GM23338 (cell line): Measurements from ENCODE around the gene CHD9. TPM values are rescaled to one million over a fixed set of nuclear protein-coding genes. Genes with fewer than 3 reads are reported as not detected.
"Not testable (repeated sequence)": the region's sequence is repeated elsewhere in the genome, so short reads cannot be mapped to it uniquely, and the experiment has no call there.

Experiments
- ATAC-seq: fragments of 200-7000 bp; cut with Tn5 transposase; 3 replicates; pipeline ENCODE4 v1.9.1; 2020
- DNase-seq: peaks from one replicate; pipeline ENCODE4 v3.0.0-alpha.2; 2015; ENCODE audit warnings: low spot score
- H2AFZ ChIP-seq: fragments of 200-600 bp; sonication (generic); 2 replicates; pipeline ENCODE4 v1.8.0; 2016; ENCODE audit warnings: antibody characterized with exemption, mild to moderate bottlenecking, moderate library complexity
- H3F3A ChIP-seq: fragments of 200-600 bp; sonication (generic); replicated peaks from 2 replicates; pipeline ENCODE4 v1.8.0; 2017; ENCODE audit warnings: antibody characterized with exemption, mixed run types, low read depth
- H3K27ac ChIP-seq: fragments of 200-600 bp; sonication (generic); 2 replicates; pipeline ENCODE4 v1.6.1; 2016; ENCODE audit warnings: low read depth
- H3K27me3 ChIP-seq: fragments of 200-600 bp; sonication (generic); 2 replicates; pipeline ENCODE4 v1.8.0; 2016; ENCODE audit warnings: mild to moderate bottlenecking, mixed run types, moderate library complexity; ENCODE audit not compliant: insufficient read depth
- H3K36me3 ChIP-seq: fragments of 200-600 bp; sonication (generic); 2 replicates; pipeline ENCODE4 v1.8.0; 2016; ENCODE audit warnings: mild to moderate bottlenecking; ENCODE audit not compliant: insufficient read depth
- H3K4me1 ChIP-seq: fragments of 200-600 bp; sonication (generic); 2 replicates; pipeline ENCODE4 v1.8.0; 2016; ENCODE audit warnings: mild to moderate bottlenecking, moderate library complexity; ENCODE audit not compliant: insufficient read depth
- H3K4me2 ChIP-seq: fragments of 200-600 bp; sonication (generic); 2 replicates; pipeline ENCODE4 v1.7.1; 2017; ENCODE audit warnings: mixed run types
- H3K4me3 ChIP-seq: fragments of 200-600 bp; sonication (generic); 2 replicates; pipeline ENCODE4 v1.6.1; 2016; ENCODE audit warnings: mixed run types
- H3K79me2 ChIP-seq: fragments of 200-600 bp; sonication (generic); replicated peaks from 2 replicates; pipeline ENCODE4 v1.8.0; 2017; ENCODE audit warnings: mild to moderate bottlenecking; ENCODE audit not compliant: insufficient read depth
- H3K9me2 ChIP-seq: fragments of 200-600 bp; sonication (generic); 2 replicates; pipeline ENCODE4 v1.8.0; 2017; ENCODE audit not compliant: insufficient read depth
- H4K20me1 ChIP-seq: fragments of 200-600 bp; sonication (generic); replicated peaks from 2 replicates; pipeline ENCODE4 v1.8.0; 2017; ENCODE audit warnings: mild to moderate bottlenecking; ENCODE audit not compliant: insufficient read depth
- H3K27ac Mint-ChIP-seq: 2 replicates; pipeline ENCODE4 v1.8.0; 2020; ENCODE audit warnings: inconsistent platforms, mild to moderate bottlenecking, moderate library complexity, mixed read lengths
- H3K27me3 Mint-ChIP-seq: 3 replicates; pipeline ENCODE4 v1.8.0; 2022; ENCODE audit warnings: low read depth, mild to moderate bottlenecking, moderate library complexity, mixed read lengths, inconsistent platforms; ENCODE audit not compliant: insufficient read depth, poor library complexity
- H3K36me3 Mint-ChIP-seq: 3 replicates; pipeline ENCODE4 v1.8.0; 2021; ENCODE audit warnings: low read depth, mild to moderate bottlenecking, inconsistent platforms, moderate library complexity, mixed read lengths
- H3K4me1 Mint-ChIP-seq: 3 replicates; pipeline ENCODE4 v1.8.0; 2020; ENCODE audit warnings: mild to moderate bottlenecking, inconsistent platforms, mixed read lengths
- H3K4me3 Mint-ChIP-seq: 3 replicates; pipeline ENCODE4 v1.8.0; 2021; ENCODE audit warnings: moderate library complexity, mild to moderate bottlenecking, inconsistent platforms, mixed read lengths
- H3K9me3 Mint-ChIP-seq: 3 replicates; pipeline ENCODE4 v1.8.0; 2020; ENCODE audit warnings: moderate library complexity, mild to moderate bottlenecking, inconsistent platforms, mixed read lengths
- CREB1 ChIP-seq: fragments of 250-450 bp; sonication (Bioruptor Pico); IDR thresholded peaks from 2 replicates; pipeline ENCODE4 v1.5.0; 2020; ENCODE audit warnings: low read depth, mild to moderate bottlenecking, moderate library complexity
- ETS1 ChIP-seq: IDR thresholded peaks from 2 replicates; pipeline ENCODE4 v1.6.1; 2016; ENCODE audit warnings: antibody characterized with exemption
- EZH2 ChIP-seq: fragments of 200-600 bp; sonication (generic); IDR thresholded peaks from one replicate; pipeline ENCODE4 v1.8.0; 2017; ENCODE audit warnings: antibody characterized with exemption, mild to moderate bottlenecking, low read depth; ENCODE audit not compliant: unreplicated experiment
- JUNB ChIP-seq: IDR thresholded peaks from one replicate; pipeline ENCODE4 v1.6.1; 2016; ENCODE audit warnings: antibody characterized with exemption; ENCODE audit not compliant: unreplicated experiment
- NANOG ChIP-seq: IDR thresholded peaks from 2 replicates; pipeline ENCODE4 v1.6.1; 2016; ENCODE audit warnings: antibody characterized with exemption, borderline replicate concordance
- REST ChIP-seq: IDR thresholded peaks from one replicate; pipeline ENCODE4 v1.6.1; 2018; ENCODE audit warnings: antibody characterized with exemption; ENCODE audit not compliant: unreplicated experiment
- ZNF114 ChIP-seq: fragments of 250-450 bp; sonication (Bioruptor Pico); IDR thresholded peaks from 2 replicates; pipeline ENCODE4 v1.5.0; 2020; ENCODE audit warnings: mild to moderate bottlenecking, moderate library complexity
- ZNF331 ChIP-seq: fragments of 250-450 bp; sonication (Bioruptor Pico); IDR thresholded peaks from 2 replicates; pipeline ENCODE4 v1.5.0; 2020; ENCODE audit warnings: low read depth, mild to moderate bottlenecking, moderate library complexity
- polyA plus RNA-seq: library from polyadenylated mRNA; unstranded; fragments of >200 nt; fragmentation: Nextera tagmentation; extraction: Ambion mirVana; gene quantifications from 2 replicates; pipeline ENCODE4 v1.2.1, GENCODE V29; 2016
- total RNA-seq: library from RNA; depleted of rRNA; stranded (reverse); fragments of >200 nt; shearing (Covaris generic); gene quantifications from 2 replicates; pipeline ENCODE4 v1.2.3, GENCODE V29; 2014

The CHD9 gene
- total and polyA plus RNA-seq, 2 experiments from 2014 or later, result 18.8 to 46.6 TPM

GRCh38 chr16:53036066-53036465 is 18.7 kb upstream of the CHD9 start:
- TF ChIP-seq ETS1 (no peak), NANOG (no peak), EZH2 (no peak), JUNB (no peak), ZNF331 (CRISPR knock-in tag) (no peak), CREB1 (CRISPR knock-in tag) (no peak), REST (no peak), ZNF114 (CRISPR knock-in tag) (no peak)
- Mint-ChIP-seq H3K27ac (no peak overlapping the region), H3K4me3 (no peak overlapping the region), H3K36me3 (peaks cover 45% of the 10 kb centered on the region), H3K9me3 (peaks cover 46% of the 10 kb centered on the region), H3K4me1 (peaks cover 20% of the 10 kb centered on the region), H3K27me3 (peaks cover 8% of the 10 kb centered on the region)
- H2AFZ ChIP-seq, result no peak overlapping the region
- H3K4me2 ChIP-seq, result no peak overlapping the region
- DNase-seq (no peak), ATAC-seq (no peak)
- H3K36me3 ChIP-seq, result peaks cover 9% of the 10 kb centered on the region; the same call in 1 of the 2 replicates
- peaks cover 7% of the 10 kb centered on the region for H3F3A ChIP-seq
- peaks cover 20% of the 10 kb centered on the region for H3K4me1 ChIP-seq
- no peaks in the 10 kb centered on the region for H3K79me2 ChIP-seq
- peaks cover 14% of the 10 kb centered on the region for H3K9me2 ChIP-seq
- H3K27me3 ChIP-seq, result no peaks in the 10 kb centered on the region
- H3K4me3 ChIP-seq, result no peak overlapping the region
- no peaks in the 10 kb centered on the region for H4K20me1 ChIP-seq
- no peak overlapping the region for H3K27ac ChIP-seq

GRCh38 chr16:53036711-53037110 is 18.1 kb upstream of the CHD9 start:
- peaks cover 14% of the 10 kb centered on the region for H3K9me2 ChIP-seq

More at GRCh38 chr16:53036711-53037110, 18.1 kb upstream of the CHD9 start:
- not testable (repeated sequence) for ATAC-seq, H4K20me1 ChIP-seq, H3K36me3 ChIP-seq, H3K27ac ChIP-seq, H3K27me3 ChIP-seq, H3K27me3 Mint-ChIP-seq, H3K4me3 ChIP-seq, H3K27ac Mint-ChIP-seq, H3K4me3 Mint-ChIP-seq, H3F3A ChIP-seq, DNase-seq, H2AFZ ChIP-seq, H3K4me2 ChIP-seq, H3K79me2 ChIP-seq
- peaks cover 45% of the 10 kb centered on the region for H3K36me3 Mint-ChIP-seq
- peaks cover 43% of the 10 kb centered on the region for H3K9me3 Mint-ChIP-seq
- H3K4me1 Mint-ChIP-seq, result peaks cover 20% of the 10 kb centered on the region
- peaks cover 19% of the 10 kb centered on the region for H3K4me1 ChIP-seq
